A549 treated with ZK216348 at 1 μM for 4 hours (cell line): ENCODE data around the gene GSTT2. TPM values are rescaled to one million over a fixed set of nuclear protein-coding genes. Genes with fewer than 3 reads are reported as not detected.

Experiments
- total RNA-seq: library from RNA; stranded (reverse); fragments of 200-300 nt; extraction: Qiagen RNA extraction; gene quantifications from 5 replicates; pipeline ENCODE4 v1.2.3, GENCODE V29; 2022; ENCODE audit warnings: low read depth

GSTT2 gene
- not detected in 5 replicates for total RNA-seq

GRCh38 chr22:23979557-23980240, at the start of gene GSTT2:
Gene GSTT2 (plus strand): TSS chr22:23980134.

GRCh38 chr22:23961084-23961771, 18.7 kb upstream of the GSTT2 start, which contains the start of gene GSTT2B:
Gene GSTT2B (minus strand): TSS chr22:23961195. CDS start chr22:23961131, 64 bp downstream.

GRCh38 chr22:23966568-23966967, 13.4 kb upstream of the GSTT2 start, which contains the start of gene DDTL:
Gene DDTL (plus strand): TSS chr22:23966888. CDS start chr22:23966915, 27 bp downstream.

GRCh38 chr22:23974345-23974744, 5.6 kb upstream of the GSTT2 start, which contains the start of gene DDT:
Gene DDT (minus strand): TSS chr22:23974441. CDS start chr22:23974414, 27 bp downstream.

GRCh38 chr22:24005201-24005600, 25.3 kb downstream of the GSTT2 start, which contains the start of gene GSTT4:
Gene GSTT4 (minus strand): TSS chr22:24005453. CDS start chr22:24005356, 97 bp downstream.

Other genes with a start within 250 kb of the GSTT2 start
- 0.93 to 1.2 TPM (median 1.1 TPM) in 5 replicates for gene ZNF70, start 229.0 kb upstream of the GSTT2 start, total RNA-seq
- gene VPREB3, start 225.7 kb upstream of the GSTT2 start, total RNA-seq: 0.65 to 1.3 TPM (median 0.76 TPM) in 4 of 5 replicates, not detected in the other
- not detected in 5 replicates for gene C22orf15, start 217.1 kb upstream of the GSTT2 start, total RNA-seq
- gene CHCHD10, start 212.2 kb upstream of the GSTT2 start, total RNA-seq: 90.5 to 192 TPM (median 178 TPM) in 5 replicates
- gene MMP11, start 207.3 kb upstream of the GSTT2 start, total RNA-seq: 0.18 to 0.66 TPM (median 0.32 TPM) in 5 replicates
- gene SMARCB1, start 193.2 kb upstream of the GSTT2 start, total RNA-seq: 49.8 to 59.1 TPM (median 54.2 TPM) in 5 replicates
- gene DERL3, start 141.1 kb upstream of the GSTT2 start, total RNA-seq: 0.31 to 0.68 TPM (median 0.65 TPM) in 5 replicates
- gene SLC2A11, start 122.3 kb upstream of the GSTT2 start, total RNA-seq: 7.2 to 11.0 TPM (median 9.2 TPM) in 5 replicates
- gene MIF, start 85.8 kb upstream of the GSTT2 start, total RNA-seq: 417 to 979 TPM (median 841 TPM) in 5 replicates
- gene GSTT2B, start 18.9 kb upstream of the GSTT2 start, total RNA-seq: 0.21 to 0.40 TPM (median 0.21 TPM) in 3 of 5 replicates, not detected in the others
- gene DDTL, start 13.2 kb upstream of the GSTT2 start, total RNA-seq: 1.5 to 2.4 TPM (median 1.7 TPM) in 5 replicates
- 84.5 to 162 TPM (median 148 TPM) in 5 replicates for gene DDT, start 5.7 kb upstream of the GSTT2 start, total RNA-seq
- not detected in 5 replicates for gene GSTT4, start 25.3 kb downstream of the GSTT2 start, total RNA-seq
- 13.7 to 34.5 TPM (median 27.5 TPM) in 5 replicates for gene CABIN1, start 31.2 kb downstream of the GSTT2 start, total RNA-seq
- gene SUSD2, start 201.4 kb downstream of the GSTT2 start, total RNA-seq: 41.6 to 76.6 TPM (median 72.0 TPM) in 5 replicates